Natural killer cell (primary cell): ENCODE results near the gene ISCU. TPM values are rescaled to one million over a fixed set of nuclear protein-coding genes. Genes with fewer than 3 reads are reported as not detected.
"Not testable (repeated sequence)": the region's sequence is repeated elsewhere in the genome, so short reads cannot be mapped to it uniquely, and the experiment has no call there.

Experiments
- ATAC-seq, 3 donors: fragments of 150-1000 bp in 2 of 3; fragments of 200-7000 bp in 1 of 3; cut with Tn5 transposase; 1 replicate in 1 of 3; 2 replicates in 2 of 3; pipeline ENCODE4 v1.10.0; 2021; ENCODE audit warnings: mild to moderate bottlenecking in 2 of 3, moderate library complexity in 2 of 3
- DNase-seq, 2 donors: peaks; one replicate each; pipeline versions ENCODE4 v3.0.0 to v3.0.0-alpha.2; 2013 to 2021; ENCODE audit warnings: mixed read lengths in 1 of 2
- H3K27ac ChIP-seq: one replicate; pipeline ENCODE4 v1.5.1; 2013; ENCODE audit warnings: mild to moderate bottlenecking, low read length
- H3K27me3 ChIP-seq: one replicate; pipeline ENCODE4 v1.6.1; 2013; ENCODE audit warnings: low read length; ENCODE audit not compliant: control insufficient read depth, insufficient read depth
- H3K36me3 ChIP-seq: one replicate; pipeline ENCODE4 v1.6.1; 2013; ENCODE audit warnings: low read length; ENCODE audit not compliant: control insufficient read depth, insufficient read depth
- H3K4me1 ChIP-seq: one replicate; pipeline ENCODE4 v1.6.1; 2013; ENCODE audit warnings: low read length; ENCODE audit not compliant: control insufficient read depth, insufficient read depth
- H3K4me3 ChIP-seq: one replicate; pipeline ENCODE4 v1.5.1; 2013; ENCODE audit warnings: low read length
- H3K9me3 ChIP-seq: one replicate; pipeline ENCODE4 v1.6.1; 2013; ENCODE audit warnings: low read length; ENCODE audit not compliant: control insufficient read depth, insufficient read depth
- H3K27ac Mint-ChIP-seq, 2 donors: one replicate each; pipeline ENCODE4 v1.8.0; 2022; ENCODE audit warnings: mild to moderate bottlenecking in 2 of 2, mixed read lengths in 2 of 2, moderate library complexity in 1 of 2
- H3K27me3 Mint-ChIP-seq, 2 donors: one replicate each; pipeline ENCODE4 v1.8.0; 2022; ENCODE audit warnings: low read depth in 2 of 2, mixed read lengths in 2 of 2
- H3K36me3 Mint-ChIP-seq: one replicate; pipeline ENCODE4 v1.8.0; 2022; ENCODE audit warnings: mixed read lengths
- H3K4me1 Mint-ChIP-seq, 2 donors: one replicate each; pipeline ENCODE4 v1.8.0; 2022; ENCODE audit warnings: mixed read lengths in 2 of 2
- H3K4me3 Mint-ChIP-seq: one replicate; pipeline ENCODE4 v1.8.0; 2022; ENCODE audit warnings: mild to moderate bottlenecking, moderate library complexity, mixed read lengths
- H3K9me3 Mint-ChIP-seq, 2 donors: one replicate each; pipeline ENCODE4 v1.8.0; 2022; ENCODE audit warnings: mixed read lengths in 2 of 2
- WGBS: methylation state at CpG from one replicate; pipeline ENCODE4 v1.1.7; 2013; ENCODE audit warnings: missing lambda C conversion rate; ENCODE audit not compliant: insufficient coverage; 5-methylcytosine and 5-hydroxymethylcytosine counted together
- intact Hi-C: fragments of 100-400 bp; cut with micrococcal nuclease; formaldehyde crosslinking; loops from one replicate; pipeline ENCODE4 v1.14.2; 2022
- total RNA-seq, 4 donors: library from RNA; stranded (reverse); fragments of 120-200 nt in 1 of 4; gene quantifications; one replicate each; pipeline versions ENCODE4 v1.2.3 to v1.2.4, GENCODE V29; 2013 to 2022
- TF ChIP-seq, protein P1 (sequence below): fragments of 200-600 bp; IDR thresholded peaks from one replicate; pipeline ENCODE4 v1.8.0; 2022; ENCODE audit warnings: antibody characterized with exemption

ISCU gene
- total RNA-seq, 3 donors from 2014 or later (not counting 1 experiment from before 2014, with no cell fraction given), result 86.9 to 103 (median 97.4) TPM

DNA sequence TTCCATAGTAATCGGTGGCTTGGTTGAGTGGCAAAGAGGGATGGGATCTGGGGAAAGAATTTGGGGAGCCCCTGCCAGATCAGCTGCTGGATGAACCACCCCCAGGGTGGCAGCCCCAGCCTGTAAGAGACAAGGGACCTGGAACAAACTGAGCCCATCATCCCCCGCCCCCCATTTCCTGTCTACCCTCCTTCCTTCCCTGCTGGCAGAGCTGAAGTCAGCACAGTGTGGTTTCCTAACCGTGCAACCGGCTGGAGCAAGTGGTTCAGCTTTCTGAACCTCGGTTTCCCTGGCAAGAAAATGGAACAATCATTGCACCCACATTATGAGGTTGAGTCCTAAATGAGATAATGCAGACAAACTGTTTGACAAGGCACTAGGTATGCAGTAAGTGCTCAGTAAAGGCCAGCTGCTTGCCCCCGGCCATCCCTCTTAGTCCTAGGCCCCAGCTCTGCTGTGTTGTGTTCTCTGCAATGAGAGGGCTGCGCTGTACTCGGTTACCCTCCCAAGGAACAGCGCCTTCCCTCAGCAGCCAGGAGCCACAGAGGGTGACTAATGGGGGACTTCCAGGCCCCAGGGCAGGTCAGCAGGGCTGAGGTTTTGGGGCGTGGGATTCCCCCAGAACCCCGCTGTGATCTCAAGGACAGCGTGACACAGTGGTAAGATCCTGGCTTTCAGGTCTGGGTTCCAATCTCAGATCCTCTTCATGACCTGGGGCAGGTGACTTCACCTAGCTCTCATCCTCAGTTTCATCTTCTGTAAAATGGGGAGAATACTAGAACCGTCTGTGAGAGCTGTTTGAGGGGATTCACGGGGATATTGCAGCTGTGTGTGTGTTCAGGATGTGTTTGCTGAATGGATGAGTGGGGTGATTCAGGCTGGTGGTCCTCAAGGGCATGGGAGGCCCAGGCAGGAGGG, 54.8 kb downstream of the ISCU start:
- Mint-ChIP-seq H3K27me3 (no peaks in the 10 kb centered on the region), H3K36me3 (no peaks in the 10 kb centered on the region), H3K27ac (peak overlapping the region; percentile 92 to 100), H3K4me3 (peak overlapping the region; percentile 74), H3K4me1 (peaks cover 63 to 64% of the 10 kb centered on the region in 2 donors), H3K9me3 (peaks cover 0 to 4% of the 10 kb centered on the region in 2 donors)
- intact Hi-C loops, result loop anchor here (1.0 to 5.0 kb wide), 2 partner anchors 16 to 115 kb away; partner anchors contain the start of genes CORO1C and SELPLG
- Histone ChIP-seq H3K27ac (peak overlapping the region; percentile 79), H3K4me1 (peaks cover 46% of the 10 kb centered on the region), H3K4me3 (no peak overlapping the region), H3K9me3 (peaks cover 5% of the 10 kb centered on the region), H3K27me3 (no peaks in the 10 kb centered on the region), H3K36me3 (peaks cover 22% of the 10 kb centered on the region)
- peak; percentile 81 to 92 for DNase-seq
- WGBS, result 28% methylated on average over 14 of the region's 14 CpGs
- ATAC-seq, result peak; percentile 86 to 92 (median 92)
- TF ChIP-seq, protein P1, sequence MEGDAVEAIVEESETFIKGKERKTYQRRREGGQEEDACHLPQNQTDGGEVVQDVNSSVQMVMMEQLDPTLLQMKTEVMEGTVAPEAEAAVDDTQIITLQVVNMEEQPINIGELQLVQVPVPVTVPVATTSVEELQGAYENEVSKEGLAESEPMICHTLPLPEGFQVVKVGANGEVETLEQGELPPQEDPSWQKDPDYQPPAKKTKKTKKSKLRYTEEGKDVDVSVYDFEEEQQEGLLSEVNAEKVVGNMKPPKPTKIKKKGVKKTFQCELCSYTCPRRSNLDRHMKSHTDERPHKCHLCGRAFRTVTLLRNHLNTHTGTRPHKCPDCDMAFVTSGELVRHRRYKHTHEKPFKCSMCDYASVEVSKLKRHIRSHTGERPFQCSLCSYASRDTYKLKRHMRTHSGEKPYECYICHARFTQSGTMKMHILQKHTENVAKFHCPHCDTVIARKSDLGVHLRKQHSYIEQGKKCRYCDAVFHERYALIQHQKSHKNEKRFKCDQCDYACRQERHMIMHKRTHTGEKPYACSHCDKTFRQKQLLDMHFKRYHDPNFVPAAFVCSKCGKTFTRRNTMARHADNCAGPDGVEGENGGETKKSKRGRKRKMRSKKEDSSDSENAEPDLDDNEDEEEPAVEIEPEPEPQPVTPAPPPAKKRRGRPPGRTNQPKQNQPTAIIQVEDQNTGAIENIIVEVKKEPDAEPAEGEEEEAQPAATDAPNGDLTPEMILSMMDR, result no peak

DNA sequence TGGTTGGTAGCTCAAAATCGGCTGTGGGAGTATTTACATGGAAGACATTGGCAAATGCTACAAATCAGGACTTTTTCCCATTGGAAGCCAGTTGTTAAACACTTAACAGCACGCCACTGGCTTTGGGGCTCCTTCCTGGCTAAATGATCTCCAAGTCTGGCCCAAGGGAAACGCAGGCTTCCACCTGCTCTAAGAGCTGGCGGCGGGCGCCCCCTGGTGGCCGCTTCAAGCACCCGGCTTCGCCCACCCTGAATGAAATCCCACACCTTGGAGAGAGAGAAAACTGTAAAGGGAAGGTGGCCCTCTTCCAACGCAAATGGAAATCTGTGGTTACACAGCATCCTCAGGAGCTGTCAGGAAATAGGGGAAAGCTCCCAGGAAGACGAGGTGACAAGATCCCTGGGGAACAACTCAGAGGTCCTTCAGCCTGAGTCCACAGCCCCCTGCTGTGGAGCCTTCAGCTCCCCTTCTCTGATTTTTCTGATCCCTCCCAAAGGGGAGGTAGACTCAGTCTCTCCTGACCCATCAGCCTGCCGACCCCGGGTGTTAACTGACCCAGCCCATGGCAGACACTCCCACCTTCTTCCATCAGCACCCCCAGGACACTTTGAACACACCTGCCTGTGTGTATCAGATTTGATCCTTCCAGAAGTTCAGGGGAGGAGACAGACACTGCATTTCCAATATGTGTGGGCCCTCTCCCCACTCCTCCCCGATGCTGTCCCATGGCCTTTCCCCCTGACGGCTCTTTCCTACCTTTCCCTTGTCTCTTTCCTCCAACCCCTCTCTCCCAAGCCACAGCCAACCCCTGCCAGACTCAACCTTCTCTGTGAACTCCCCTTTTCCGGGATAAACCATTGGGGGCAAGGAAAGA, 55.9 kb downstream of the ISCU start:
- Mint-ChIP-seq H3K27ac (peak overlapping the region; percentile 92 to 100), H3K36me3 (no peaks in the 10 kb centered on the region), H3K4me1 (peaks cover 68 to 70% of the 10 kb centered on the region in 2 donors), H3K9me3 (peaks cover 0 to 4% of the 10 kb centered on the region in 2 donors), H3K4me3 (peak overlapping the region; percentile 56), H3K27me3 (no peaks in the 10 kb centered on the region)
- TF ChIP-seq, protein P1, result peak; percentile 98
- intact Hi-C loops, result loop anchor here (1.0 to 5.0 kb wide), 3 partner anchors 11 to 114 kb away; partner anchors contain the start of gene CORO1C
- WGBS, result 18% methylated on average over 16 of the region's 16 CpGs
- Histone ChIP-seq H3K4me3 (no peak overlapping the region), H3K4me1 (peaks cover 56% of the 10 kb centered on the region), H3K27ac (peak overlapping the region; percentile 79), H3K36me3 (peaks cover 33% of the 10 kb centered on the region), H3K9me3 (peaks cover 5% of the 10 kb centered on the region), H3K27me3 (no peaks in the 10 kb centered on the region)
- ATAC-seq (peak; percentile 39 to 65 (median 45)), DNase-seq (peak; percentile 76 to 89)

DNA sequence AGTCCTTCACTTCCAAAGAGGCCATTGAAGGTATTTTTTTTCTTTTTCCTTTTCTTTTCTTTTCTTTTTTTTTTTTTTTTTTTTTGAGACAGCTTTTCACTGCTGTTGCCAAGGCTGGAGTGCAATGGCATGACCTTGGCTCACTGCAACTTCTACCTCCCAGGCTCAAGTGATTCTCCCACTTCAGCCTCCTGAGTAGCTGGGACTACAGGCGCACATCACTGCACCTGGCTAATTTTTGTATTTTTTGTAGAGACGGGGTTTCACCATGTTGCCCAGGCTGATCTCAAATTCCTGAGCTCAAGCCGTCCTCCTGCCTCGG, 56.5 kb downstream of the ISCU start:
- Histone ChIP-seq H3K4me1 (peaks cover 62% of the 10 kb centered on the region), H3K27ac (peak overlapping the region; percentile 79), H3K36me3 (peaks cover 39% of the 10 kb centered on the region)
- H3K9me3 ChIP-seq, H3K27me3 ChIP-seq, ATAC-seq, H3K27me3 Mint-ChIP-seq, DNase-seq, H3K4me3 ChIP-seq, H3K36me3 Mint-ChIP-seq, H3K9me3 Mint-ChIP-seq: not testable (repeated sequence)
- Mint-ChIP-seq H3K4me1 (peaks cover 70 to 74% of the 10 kb centered on the region in 2 donors), H3K27ac (peak overlapping the region; percentile 92 to 100), H3K4me3 (peak overlapping the region; percentile 9)
- intact Hi-C loops, result loop anchor here (1.0 to 5.0 kb wide), 3 partner anchors 10 to 113 kb away; partner anchors contain the start of gene CORO1C
- 98% methylated on average over 4 of the region's 4 CpGs for WGBS

Other genes with a start within 250 kb of the ISCU start
- 10 to 100 TPM; 40.7 to 99.1 (median 63.2) TPM for gene CMKLR1, start 223.3 kb upstream of the ISCU start, total RNA-seq
- 1 to 10 TPM; 3.9 to 7.5 (median 6.6) TPM for gene FICD, start 47.3 kb upstream of the ISCU start, total RNA-seq
- 100 to 1,000 TPM in 1 of 3 donors, 10 to 100 TPM in 2; 76.5 to 107 (median 78.3) TPM for gene SART3, start 1.4 kb upstream of the ISCU start, total RNA-seq
- gene TMEM119, start 35.5 kb downstream of the ISCU start, total RNA-seq, result 1 to 10 TPM in 1 of 3 donors, under 1 TPM in 2; 0.70 to 3.4 (median 0.71) TPM
- 100 to 1,000 TPM; 179 to 201 (median 201) TPM for gene SELPLG, start 71.3 kb downstream of the ISCU start, total RNA-seq
- 10 to 100 TPM; 28.9 to 43.5 (median 36.0) TPM for gene CORO1C, start 168.9 kb downstream of the ISCU start, total RNA-seq